RCC 7860 (cell line): ENCODE data around the gene JOSD2.

Experiments used
- DNase-seq: peaks from one replicate; pipeline ENCODE4 v3.0.0-alpha.2; 2015; ENCODE audit warnings: low spot score
- FAIRE-seq: peaks from 2 replicates; lab custom pipeline; 2012; peaks lifted over from hg19 to GRCh38; lab: Jason Lieb, UNC

JOSD2 gene

GRCh38 chr19:50511069-50511822 is at the start of gene JOSD2:
Gene JOSD2 (minus strand): TSS chr19:50511191. CDS start chr19:50510431, 760 bp downstream.
- DNase-seq: peak; percentile 95
- peak; percentile 81 for FAIRE-seq

- no peak for FAIRE-seq
- DNase-seq: no peak
These were observed 48.6 kb upstream of the JOSD2 start for GRCh38 chr19:50559636-50560035.

GRCh38 chr19:50558449-50558848 is 47.5 kb upstream of the JOSD2 start:
- no peak for FAIRE-seq
- no peak for DNase-seq

GRCh38 chr19:50558039-50558438 is 47.0 kb upstream of the JOSD2 start:
- no peak for DNase-seq
- FAIRE-seq: no peak

GRCh38 chr19:50557009-50557613 is 46.1 kb upstream of the JOSD2 start:
- no peak for DNase-seq
- FAIRE-seq: no peak

GRCh38 chr19:50556282-50557008 is 45.5 kb upstream of the JOSD2 start:
- DNase-seq (peak; percentile 4), FAIRE-seq (no peak)

GRCh38 chr19:50555450-50556281 is 44.7 kb upstream of the JOSD2 start:
- no peak for FAIRE-seq
- DNase-seq: no peak

GRCh38 chr19:50555033-50555432 is 44.0 kb upstream of the JOSD2 start:
- FAIRE-seq: no peak

GRCh38 chr19:50554212-50554611 is 43.2 kb upstream of the JOSD2 start:
- FAIRE-seq (no peak), DNase-seq (no peak)

More at GRCh38 chr19:50555033-50555432, 44.0 kb upstream of the JOSD2 start:
- no peak for DNase-seq

GRCh38 chr19:50553134-50553703 is 42.2 kb upstream of the JOSD2 start:
- DNase-seq (no peak), FAIRE-seq (no peak)

GRCh38 chr19:50552540-50552939 is 41.5 kb upstream of the JOSD2 start:
- no peak for DNase-seq
- no peak for FAIRE-seq

GRCh38 chr19:50551715-50552187 is 40.8 kb upstream of the JOSD2 start:
- DNase-seq (no peak), FAIRE-seq (no peak)

GRCh38 chr19:50551034-50551714 is 40.2 kb upstream of the JOSD2 start:
- no peak for DNase-seq
- FAIRE-seq: no peak

GRCh38 chr19:50550594-50550966 is 39.6 kb upstream of the JOSD2 start:
- no peak for DNase-seq
- no peak for FAIRE-seq

- DNase-seq (no peak), FAIRE-seq (no peak)
These were observed 39.1 kb upstream of the JOSD2 start for GRCh38 chr19:50549927-50550593.

- FAIRE-seq (no peak), DNase-seq (no peak)
These were observed 38.3 kb upstream of the JOSD2 start for GRCh38 chr19:50549059-50549926.

GRCh38 chr19:50548191-50549058 is 37.4 kb upstream of the JOSD2 start:
- FAIRE-seq (no peak), DNase-seq (no peak)
